IMR-90 (cell line): ENCODE data around the gene THSD7B.

Source experiments
- BHLHE40 ChIP-seq: fragments of 150-350 bp; IDR thresholded peaks from 2 replicates; pipeline ENCODE4 v1.6.1; 2016; ENCODE audit warnings: mild to moderate bottlenecking, low read depth, low read length
- CHD1 ChIP-seq: IDR thresholded peaks from 2 replicates; pipeline ENCODE4 v1.6.1; 2012; ENCODE audit warnings: low read depth, low read length, improper control_type of control experiment
- CTCF ChIP-seq: conservative IDR thresholded peaks from 2 replicates; pipeline ENCODE4 v1.5.1; 2012; ENCODE audit warnings: mild to moderate bottlenecking, low read depth, low read length, improper control_type of control experiment
- FOS ChIP-seq: fragments of 150-350 bp; IDR thresholded peaks from 2 replicates; pipeline ENCODE4 v1.6.1; 2016; ENCODE audit warnings: low read depth, low read length
- MAFK ChIP-seq: IDR thresholded peaks from 2 replicates; pipeline ENCODE4 v1.6.1; 2012; ENCODE audit warnings: low read depth, low read length, improper control_type of control experiment
- MAZ ChIP-seq: IDR thresholded peaks from 2 replicates; pipeline ENCODE4 v1.6.1; 2012; ENCODE audit warnings: low read depth, mild to moderate bottlenecking, low read length, improper control_type of control experiment, moderate library complexity, borderline replicate concordance
- MXI1 ChIP-seq: IDR thresholded peaks from 2 replicates; pipeline ENCODE4 v1.6.1; 2012; ENCODE audit warnings: low read depth, mild to moderate bottlenecking, low read length, moderate library complexity, borderline replicate concordance
- POLR2A ChIP-seq: IDR thresholded peaks from 2 replicates; pipeline ENCODE4 v1.6.1; 2012; ENCODE audit warnings: mild to moderate bottlenecking, low read depth, low read length
- RAD21 ChIP-seq: IDR thresholded peaks from 2 replicates; pipeline ENCODE4 v1.6.1; 2012; ENCODE audit warnings: low read length, improper control_type of control experiment
- RCOR1 ChIP-seq: IDR thresholded peaks from 2 replicates; pipeline ENCODE4 v1.6.1; 2012; ENCODE audit warnings: mild to moderate bottlenecking, low read length, improper control_type of control experiment; ENCODE audit not compliant: insufficient replicate concordance
- RFX5 ChIP-seq: IDR thresholded peaks from 2 replicates; pipeline ENCODE4 v1.8.0; 2012; ENCODE audit warnings: low read depth, mild to moderate bottlenecking, low read length, moderate library complexity
- SMC3 ChIP-seq: fragments of 150-350 bp; IDR thresholded peaks from 2 replicates; pipeline ENCODE4 v1.6.1; 2016; ENCODE audit warnings: low read depth, mild to moderate bottlenecking, antibody characterized with exemption, low read length, moderate library complexity
- USF2 ChIP-seq: fragments of 150-350 bp; IDR thresholded peaks from 2 replicates; pipeline ENCODE4 v1.6.1; 2017; ENCODE audit warnings: mild to moderate bottlenecking, antibody characterized with exemption, low read length, low read depth
- TF ChIP-seq, protein P1 (sequence below): fragments of 150-350 bp; IDR thresholded peaks from 2 replicates; pipeline ENCODE4 v1.6.1; 2016; ENCODE audit warnings: low read depth, mild to moderate bottlenecking, low read length, moderate library complexity, borderline replicate concordance

- TF ChIP-seq CTCF (no peak), RAD21 (no peak), POLR2A (no peak), USF2 (no peak), MAFK (no peak), SMC3 (no peak), BHLHE40 (no peak), RFX5 (no peak), CHD1 (no peak), MAZ (no peak), RCOR1 (no peak), MXI1 (no peak), FOS (no peak)
- TF ChIP-seq, protein P1, sequence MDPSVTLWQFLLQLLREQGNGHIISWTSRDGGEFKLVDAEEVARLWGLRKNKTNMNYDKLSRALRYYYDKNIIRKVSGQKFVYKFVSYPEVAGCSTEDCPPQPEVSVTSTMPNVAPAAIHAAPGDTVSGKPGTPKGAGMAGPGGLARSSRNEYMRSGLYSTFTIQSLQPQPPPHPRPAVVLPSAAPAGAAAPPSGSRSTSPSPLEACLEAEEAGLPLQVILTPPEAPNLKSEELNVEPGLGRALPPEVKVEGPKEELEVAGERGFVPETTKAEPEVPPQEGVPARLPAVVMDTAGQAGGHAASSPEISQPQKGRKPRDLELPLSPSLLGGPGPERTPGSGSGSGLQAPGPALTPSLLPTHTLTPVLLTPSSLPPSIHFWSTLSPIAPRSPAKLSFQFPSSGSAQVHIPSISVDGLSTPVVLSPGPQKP = no peak
These were observed 741.9 kb downstream of the THSD7B start for GRCh38 chr2:137507237-137507636.
